HepG2 (cell line): ENCODE results near the gene RTEL1. TPM values are rescaled to one million over a fixed set of nuclear protein-coding genes. Genes with fewer than 3 reads are reported as not detected.

Source experiments
- BHLHE40 ChIP-seq: IDR thresholded peaks from 2 replicates; pipeline ENCODE4 v1.6.1; 2011; ENCODE audit warnings: low read length, improper control_type of control experiment
- HOXA7 ChIP-seq: sonication (generic); formaldehyde crosslinking; IDR thresholded peaks from 2 replicates; pipeline ENCODE4 v1.8.1; 2022; ENCODE audit warnings: mild to moderate bottlenecking, missing genetic modification reagents, moderate library complexity
- MIER3 ChIP-seq: IDR thresholded peaks from 2 replicates; pipeline ENCODE4 v1.6.1; 2016; ENCODE audit warnings: missing compliant biosample characterization, borderline replicate concordance
- MLXIP ChIP-seq: sonication (generic); formaldehyde crosslinking; IDR thresholded peaks from 2 replicates; pipeline ENCODE4 v1.9.0; 2021; ENCODE audit warnings: missing genetic modification reagents, borderline replicate concordance
- NFIB ChIP-seq: sonication (generic); formaldehyde crosslinking; IDR thresholded peaks from 2 replicates; pipeline ENCODE4 v1.9.0; 2021; ENCODE audit warnings: missing genetic modification reagents, mild to moderate bottlenecking, borderline replicate concordance
- NR3C1 ChIP-seq: sonication (generic); formaldehyde crosslinking; IDR thresholded peaks from 2 replicates; pipeline ENCODE4 v1.4.0; 2020; ENCODE audit warnings: missing genetic modification reagents
- TBX3 ChIP-seq: fragments of 450-650 bp; IDR thresholded peaks from 2 replicates; pipeline ENCODE4 v1.6.1; 2017; ENCODE audit warnings: antibody characterized with exemption, mild to moderate bottlenecking, inconsistent platforms, borderline replicate concordance
- ZBTB25 ChIP-seq: IDR thresholded peaks from 2 replicates; pipeline ENCODE4 v1.6.1; 2018; ENCODE audit warnings: missing genetic modification reagents
- ZHX2 ChIP-seq, 2 experiments: sonication (generic) in 1 of 2; formaldehyde crosslinking in 1 of 2; IDR thresholded peaks; 2 replicates each; pipeline versions ENCODE4 v1.6.1 to v1.9.0; 2014 to 2022; ENCODE audit warnings: antibody characterized with exemption in 1 of 2, borderline replicate concordance in 1 of 2, inconsistent platforms in 1 of 2, low read depth in 1 of 2, missing genetic modification reagents in 1 of 2
- ZKSCAN8 ChIP-seq: IDR thresholded peaks from 2 replicates; pipeline ENCODE4 v1.6.1; 2016; ENCODE audit warnings: borderline replicate concordance, missing genetic modification reagents, missing compliant biosample characterization
- ZNF235 ChIP-seq: sonication (generic); formaldehyde crosslinking; IDR thresholded peaks from 2 replicates; pipeline ENCODE4 v1.8.1; 2023; ENCODE audit warnings: mild to moderate bottlenecking, missing genetic modification reagents, borderline replicate concordance
- ZNF432 ChIP-seq: sonication (generic); formaldehyde crosslinking; IDR thresholded peaks from 2 replicates; pipeline ENCODE4 v1.5.0; 2020; ENCODE audit warnings: missing genetic modification reagents, mild to moderate bottlenecking, borderline replicate concordance
- ZNF543 ChIP-seq: sonication (generic); formaldehyde crosslinking; IDR thresholded peaks from 2 replicates; pipeline ENCODE4 v1.4.0; 2020; ENCODE audit warnings: mild to moderate bottlenecking, missing genetic modification reagents
- ZNF674 ChIP-seq: sonication (generic); formaldehyde crosslinking; IDR thresholded peaks from 2 replicates; pipeline ENCODE4 v1.5.0; 2020; ENCODE audit warnings: low read depth, mild to moderate bottlenecking, missing genetic modification reagents
- ZSCAN25 ChIP-seq: sonication (generic); formaldehyde crosslinking; IDR thresholded peaks from 2 replicates; pipeline ENCODE4 v1.8.0; 2022; ENCODE audit warnings: mild to moderate bottlenecking, missing genetic modification reagents
- polyA plus RNA-seq, 8 experiments: library from polyadenylated mRNA; depleted of rRNA in 3 of 8; stranded (reverse) in 7 of 8; unstranded in 1 of 8; fragments of >200 nt; fragmentation: Illumina TruSeq in 4 of 8; extraction: Trizol in 4 of 8; gene quantifications; 2 replicates each; pipeline versions ENCODE4 v1.2.1 to v1.2.3, GENCODE V29; 2011 to 2016; ENCODE audit warnings: low read depth in 4 of 8, missing spikeins in 1 of 8, mixed read lengths in 1 of 8; ENCODE audit not compliant: insufficient read depth in 1 of 8
- total RNA-seq, 5 experiments: library from RNA; depleted of rRNA; stranded (reverse); fragments of >200 nt; fragmentation: Illumina TruSeq; extraction: Trizol; gene quantifications; 2 replicates each; pipeline ENCODE4 v1.2.3, GENCODE V29; 2016; ENCODE audit warnings: low read depth in 1 of 5

Gene RTEL1
- total and polyA plus RNA-seq, 2 of the 13 experiments (the other 11 are each of a cell fraction or from before 2014, with no cell fraction given): 21.8 to 36.4 TPM

GRCh38 chr20:63707558-63708300 is 49.6 kb downstream of the RTEL1 start, which contains the start of the genes ARFRP1 and ZGPAT (continued):
- TF ChIP-seq ZHX2 (IDR thresholded peaks at IDR 0.05; ENCODE audit: low read depth) (peak; percentile 86), ZHX2 (CRISPR knock-in tag; IDR thresholded peaks at IDR 0.05; ENCODE audit: borderline replicate concordance) (peak; percentile 97), MLXIP (CRISPR knock-in tag) (no peak), HOXA7 (CRISPR knock-in tag) (no peak), ZBTB25 (CRISPR knock-in tag) (peak; percentile 99; the same call in 1 of the 2 replicates), ZKSCAN8 (CRISPR knock-in tag) (peak; percentile 50; the same call in 1 of the 2 replicates), NR3C1 (CRISPR knock-in tag) (no peak), NFIB (no peak), TBX3 (peak; percentile 20; the same call in 1 of the 2 replicates), ZNF432 (CRISPR knock-in tag) (no peak), BHLHE40 (peak; percentile 58; the same call in 1 of the 2 replicates), ZNF674 (peak; percentile 74; the same call in 1 of the 2 replicates), ZNF235 (CRISPR knock-in tag) (peak; percentile 95; the same call in 1 of the 2 replicates), ZNF543 (CRISPR knock-in tag) (no peak), MIER3 (CRISPR knock-in tag) (peak; percentile 92), ZSCAN25 (peak; percentile 89)
